HepG2 (cell line): ENCODE measurements around the gene B3GNT5. TPM values are rescaled to one million over a fixed set of nuclear protein-coding genes. Genes with fewer than 3 reads are reported as not detected.

Experiments
- ARID3A ChIP-seq: IDR thresholded peaks from 2 replicates; pipeline ENCODE4 v1.6.1; 2012; ENCODE audit warnings: low read depth, low read length, improper control_type of control experiment
- EZH2 ChIP-seq: conservative IDR thresholded peaks from 2 replicates; pipeline ENCODE4 v1.6.1; 2012; ENCODE audit warnings: mild to moderate bottlenecking, low read depth, low read length, moderate library complexity
- HNF1A ChIP-seq, 2 experiments: sonication (generic) in 1 of 2; formaldehyde crosslinking in 1 of 2; IDR thresholded peaks; 2 replicates each; pipeline versions ENCODE4 v1.4.0 to v1.6.1; 2016 to 2020; ENCODE audit warnings: borderline replicate concordance in 1 of 2, low read depth in 1 of 2, mild to moderate bottlenecking in 1 of 2, missing genetic modification reagents in 1 of 2
- IRF1 ChIP-seq: sonication (generic); formaldehyde crosslinking; IDR thresholded peaks from 2 replicates; pipeline ENCODE4 v1.4.0; 2020; ENCODE audit warnings: low read depth, mild to moderate bottlenecking, missing genetic modification reagents
- IRF2 ChIP-seq: IDR thresholded peaks from 2 replicates; pipeline ENCODE4 v1.6.1; 2018; ENCODE audit warnings: missing genetic modification reagents, missing compliant biosample characterization
- KAT2B ChIP-seq: fragments of 150-350 bp; IDR thresholded peaks from 2 replicates; pipeline ENCODE4 v1.6.1; 2014; ENCODE audit warnings: low read depth, low read length, borderline replicate concordance
- MED13 ChIP-seq: sonication (generic); formaldehyde crosslinking; IDR thresholded peaks from 2 replicates; pipeline ENCODE4 v1.5.0; 2020; ENCODE audit warnings: missing genetic modification reagents
- NFIC ChIP-seq: IDR thresholded peaks from 2 replicates; pipeline ENCODE4 v1.6.1; 2012; ENCODE audit warnings: mild to moderate bottlenecking, low read length, inconsistent platforms
- POLR2AphosphoS2 ChIP-seq: IDR thresholded peaks from 2 replicates; pipeline ENCODE4 v1.6.1; 2011; ENCODE audit warnings: low read depth, low read length, improper control_type of control experiment
- SMARCC2 ChIP-seq: fragments of 450-650 bp; IDR thresholded peaks from 2 replicates; pipeline ENCODE4 v1.6.1; 2017; ENCODE audit warnings: antibody characterized with exemption, mild to moderate bottlenecking
- SMC3 ChIP-seq: IDR thresholded peaks from 2 replicates; pipeline ENCODE4 v1.6.1; 2011; ENCODE audit warnings: low read length, improper control_type of control experiment
- SP1 ChIP-seq, 2 experiments: fragments of 450-650 bp in 1 of 2; sonication (generic) in 1 of 2; formaldehyde crosslinking in 1 of 2; IDR thresholded peaks; 2 replicates each; pipeline versions ENCODE4 v1.4.0 to v1.6.1; 2016 to 2020; ENCODE audit warnings: missing genetic modification reagents in 1 of 2
- SP140L ChIP-seq: sonication (generic); formaldehyde crosslinking; IDR thresholded peaks from 2 replicates; pipeline ENCODE4 v1.4.0; 2020; ENCODE audit warnings: missing genetic modification reagents, borderline replicate concordance
- SUZ12 ChIP-seq: fragments of 150-350 bp; IDR thresholded peaks from 2 replicates; pipeline ENCODE4 v1.6.1; 2014; ENCODE audit warnings: low read depth, low read length
- TBL1XR1 ChIP-seq: fragments of 150-350 bp; IDR thresholded peaks from 2 replicates; pipeline ENCODE4 v1.6.1; 2014; ENCODE audit warnings: borderline replicate concordance, low read length; ENCODE audit not compliant: partially characterized antibody
- ZNF235 ChIP-seq: sonication (generic); formaldehyde crosslinking; IDR thresholded peaks from 2 replicates; pipeline ENCODE4 v1.8.1; 2023; ENCODE audit warnings: mild to moderate bottlenecking, missing genetic modification reagents, borderline replicate concordance
- ZNF24 ChIP-seq: fragments of 450-650 bp; IDR thresholded peaks from 2 replicates; pipeline ENCODE4 v1.6.1; 2017; ENCODE audit warnings: antibody characterized with exemption, mild to moderate bottlenecking
- ZNF280D ChIP-seq: sonication (generic); formaldehyde crosslinking; IDR thresholded peaks from 2 replicates; pipeline ENCODE4 v1.5.1; 2020; ENCODE audit warnings: mild to moderate bottlenecking, missing genetic modification reagents
- ZNF33B ChIP-seq: sonication (generic); formaldehyde crosslinking; IDR thresholded peaks from 2 replicates; pipeline ENCODE4 v1.5.1; 2020; ENCODE audit warnings: mild to moderate bottlenecking, missing genetic modification reagents
- ZNF703 ChIP-seq: sonication (generic); formaldehyde crosslinking; IDR thresholded peaks from 2 replicates; pipeline ENCODE4 v1.5.1; 2020; ENCODE audit warnings: missing genetic modification reagents, mild to moderate bottlenecking, moderate library complexity, borderline replicate concordance
- ZNF713 ChIP-seq: sonication (generic); formaldehyde crosslinking; IDR thresholded peaks from 2 replicates; pipeline ENCODE4 v1.4.0; 2020; ENCODE audit warnings: mild to moderate bottlenecking, missing genetic modification reagents
- ZSCAN12 ChIP-seq: sonication (generic); formaldehyde crosslinking; IDR thresholded peaks from 2 replicates; pipeline ENCODE4 v1.9.0; 2021; ENCODE audit warnings: mild to moderate bottlenecking, missing genetic modification reagents
- polyA plus RNA-seq, 8 experiments: library from polyadenylated mRNA; depleted of rRNA in 3 of 8; stranded (reverse) in 7 of 8; unstranded in 1 of 8; fragments of >200 nt; fragmentation: Illumina TruSeq in 4 of 8; extraction: Trizol in 4 of 8; gene quantifications; 2 replicates each; pipeline versions ENCODE4 v1.2.1 to v1.2.3, GENCODE V29; 2011 to 2016; ENCODE audit warnings: low read depth in 4 of 8, missing spikeins in 1 of 8, mixed read lengths in 1 of 8; ENCODE audit not compliant: insufficient read depth in 1 of 8
- total RNA-seq, 5 experiments: library from RNA; depleted of rRNA; stranded (reverse); fragments of >200 nt; fragmentation: Illumina TruSeq; extraction: Trizol; gene quantifications; 2 replicates each; pipeline ENCODE4 v1.2.3, GENCODE V29; 2016; ENCODE audit warnings: low read depth in 1 of 5

The B3GNT5 gene
- total and polyA plus RNA-seq, 2 of the 13 experiments (the other 11 are each of a cell fraction or from before 2014, with no cell fraction given): not detected

GRCh38 chr3:183211352-183211751 lies 41.7 kb upstream of the B3GNT5 start (continued):
- TF ChIP-seq ZNF24: no peak
- no peak for TF ChIP-seq MED13 (CRISPR knock-in tag)
- TF ChIP-seq SMARCC2: no peak
- no peak for TF ChIP-seq SP140L
- TF ChIP-seq ARID3A: peak; percentile 30; the same call in 1 of the 2 replicates
- no peak for TF ChIP-seq POLR2AphosphoS2
- TF ChIP-seq NFIC: no peak
- peak; percentile 71; the same call in 1 of the 2 replicates for TF ChIP-seq ZNF280D (CRISPR knock-in tag)
- TF ChIP-seq SUZ12: no peak
- TF ChIP-seq EZH2: no peak
- TF ChIP-seq ZNF703: no peak
- no peak for TF ChIP-seq SMC3
- TF ChIP-seq IRF2 (CRISPR knock-in tag): 0 out of 2 replicates have a peak, but pooled peaks have one; percentile 41
- no peak for TF ChIP-seq ZNF33B (CRISPR knock-in tag)
- TF ChIP-seq HNF1A (IDR thresholded peaks at IDR 0.05; ENCODE audit: low read depth): no peak
- TF ChIP-seq HNF1A (CRISPR knock-in tag; IDR thresholded peaks at IDR 0.05; ENCODE audit: borderline replicate concordance): peak; percentile 38; the same call in 1 of the 2 replicates
- no peak for TF ChIP-seq ZNF713
- TF ChIP-seq TBL1XR1: no peak
- TF ChIP-seq ZNF235 (CRISPR knock-in tag): no peak
- TF ChIP-seq KAT2B: no peak
- no peak for TF ChIP-seq IRF1 (CRISPR knock-in tag)
- no peak for TF ChIP-seq ZSCAN12 (CRISPR knock-in tag)
- no peak for TF ChIP-seq SP1 (IDR thresholded peaks at IDR 0.05)
- no peak for TF ChIP-seq SP1 (CRISPR knock-in tag; IDR thresholded peaks at IDR 0.05)
